ENCODE data around the gene C3. TPM values are rescaled to one million over a fixed set of nuclear protein-coding genes. Genes with fewer than 3 reads are reported as not detected.
A peak's percentile ranks its signal among the peaks of the same experiment; 100 is the strongest.
"Not testable (repeated sequence)": the region's sequence is repeated elsewhere in the genome, so short reads cannot be mapped to it uniquely, and the experiment has no call there.

Gene C3
- total RNA-seq, 2 donors from 2014 or later = 320 to 382 TPM

DNA sequence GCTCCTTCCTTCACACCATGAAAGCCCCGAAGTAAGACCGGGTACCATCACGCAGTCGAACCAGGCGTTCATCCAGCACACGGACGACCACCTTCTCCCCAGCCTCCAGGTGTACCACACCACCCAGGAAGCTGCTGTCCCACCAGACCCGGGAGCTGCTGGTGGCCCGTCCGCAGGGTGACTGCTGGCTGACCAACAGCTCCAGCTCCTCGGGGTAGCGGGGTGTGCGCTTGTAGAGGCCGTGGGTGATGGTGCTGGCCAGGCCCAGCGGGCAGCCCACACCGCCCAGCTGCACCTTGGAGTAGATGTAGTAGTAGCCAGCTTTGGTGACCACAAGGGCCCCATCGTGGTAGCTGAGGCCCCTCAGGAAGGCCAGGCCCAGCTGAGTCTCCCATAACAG is 55.5 kb downstream of the C3 start:
- TF ChIP-seq, protein P1, sequence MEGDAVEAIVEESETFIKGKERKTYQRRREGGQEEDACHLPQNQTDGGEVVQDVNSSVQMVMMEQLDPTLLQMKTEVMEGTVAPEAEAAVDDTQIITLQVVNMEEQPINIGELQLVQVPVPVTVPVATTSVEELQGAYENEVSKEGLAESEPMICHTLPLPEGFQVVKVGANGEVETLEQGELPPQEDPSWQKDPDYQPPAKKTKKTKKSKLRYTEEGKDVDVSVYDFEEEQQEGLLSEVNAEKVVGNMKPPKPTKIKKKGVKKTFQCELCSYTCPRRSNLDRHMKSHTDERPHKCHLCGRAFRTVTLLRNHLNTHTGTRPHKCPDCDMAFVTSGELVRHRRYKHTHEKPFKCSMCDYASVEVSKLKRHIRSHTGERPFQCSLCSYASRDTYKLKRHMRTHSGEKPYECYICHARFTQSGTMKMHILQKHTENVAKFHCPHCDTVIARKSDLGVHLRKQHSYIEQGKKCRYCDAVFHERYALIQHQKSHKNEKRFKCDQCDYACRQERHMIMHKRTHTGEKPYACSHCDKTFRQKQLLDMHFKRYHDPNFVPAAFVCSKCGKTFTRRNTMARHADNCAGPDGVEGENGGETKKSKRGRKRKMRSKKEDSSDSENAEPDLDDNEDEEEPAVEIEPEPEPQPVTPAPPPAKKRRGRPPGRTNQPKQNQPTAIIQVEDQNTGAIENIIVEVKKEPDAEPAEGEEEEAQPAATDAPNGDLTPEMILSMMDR (IDR thresholded peaks at IDR 0.05) = no peak
- TF ChIP-seq POLR2A (IDR thresholded peaks at IDR 0.05) = no peak
- Histone ChIP-seq H3K27ac (no peak overlapping the region), H3K36me3 (replicated peaks in 1 of 2; ENCODE audit: insufficient read depth in 1 of 2, low read depth in 2 of 2) (no peaks in the 10 kb centered on the region), H3K9me3 (no peaks in the 10 kb centered on the region), H3K4me1 (peaks cover 6% of the 10 kb centered on the region), H3K27me3 (no peaks in the 10 kb centered on the region), H3K4me3 (no peak overlapping the region)
- WGBS, 2 donors = 77 to 89% methylated on average over 7 to 17 of the region's 17 CpGs
- DNase-seq (no peak), ATAC-seq (no peak)
- intact Hi-C loops (cut with DNase I) = no loop called here

DNA sequence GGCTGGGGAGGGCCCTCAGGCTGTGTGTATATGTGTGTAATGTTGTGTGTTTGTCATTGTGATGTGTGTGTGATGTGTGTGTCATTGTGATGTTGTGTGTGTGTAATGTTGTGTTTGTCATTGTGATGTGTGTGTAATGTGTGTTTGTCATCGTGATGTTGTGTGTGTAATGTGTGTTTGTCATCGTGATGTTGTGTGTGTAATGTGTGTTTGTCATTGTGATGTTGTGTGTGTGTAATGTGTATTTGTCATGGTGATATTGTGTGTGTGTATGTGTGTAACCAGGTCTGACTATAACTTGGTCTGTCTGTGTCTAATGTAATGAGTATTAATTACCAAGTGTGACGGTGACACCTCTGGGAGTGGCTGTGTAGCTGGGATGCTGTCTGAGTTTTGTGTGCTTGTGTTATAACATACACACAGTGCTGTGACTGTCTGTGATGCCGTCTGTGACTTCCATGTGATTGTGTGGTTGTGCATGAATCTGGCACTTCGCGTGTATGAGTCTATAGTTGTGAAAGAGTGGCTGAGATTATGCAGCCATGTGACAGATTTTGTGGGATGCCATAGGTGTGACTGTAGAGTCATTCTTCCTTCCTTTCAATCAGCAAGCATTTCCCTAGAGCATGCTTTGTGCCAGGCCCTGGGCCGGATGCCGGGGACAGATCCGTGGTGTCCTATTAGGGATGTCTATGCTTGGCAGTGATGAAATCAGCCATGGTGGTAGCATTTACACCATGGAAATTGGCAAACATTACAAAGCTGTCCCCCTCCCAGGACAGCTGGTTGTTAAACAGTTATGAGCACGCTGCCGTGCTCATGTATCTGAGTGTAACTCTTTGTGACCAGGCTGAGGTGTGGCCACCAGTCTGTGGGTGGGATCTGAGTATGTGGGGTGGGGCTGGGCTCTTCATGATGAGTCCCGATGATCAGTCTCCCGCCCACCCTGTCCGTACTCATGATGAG is 56.9 kb downstream of the C3 start:
- no peaks in the 10 kb centered on the region for H3K9me3 ChIP-seq
- H3K4me1 ChIP-seq = peaks cover 6% of the 10 kb centered on the region
- ATAC-seq = no peak
- H3K27me3 ChIP-seq = peaks cover 0 to 5% of the 10 kb centered on the region in 2 donors
- intact Hi-C loops (cut with DNase I) = no loop called here
- H3K27ac ChIP-seq = no peak overlapping the region
- TF ChIP-seq, protein P1 (IDR thresholded peaks at IDR 0.05) = no peak
- TF ChIP-seq POLR2A (IDR thresholded peaks at IDR 0.05) = no peak
- no peak for DNase-seq
- no peaks in the 10 kb centered on the region for H3K36me3 ChIP-seq (replicated peaks in 1 of 2; ENCODE audit: insufficient read depth in 1 of 2, low read depth in 2 of 2)
- WGBS, 2 donors = 69 to 83% methylated on average over 10 to 14 of the region's 14 CpGs
- H3K4me3 ChIP-seq = no peak overlapping the region

DNA sequence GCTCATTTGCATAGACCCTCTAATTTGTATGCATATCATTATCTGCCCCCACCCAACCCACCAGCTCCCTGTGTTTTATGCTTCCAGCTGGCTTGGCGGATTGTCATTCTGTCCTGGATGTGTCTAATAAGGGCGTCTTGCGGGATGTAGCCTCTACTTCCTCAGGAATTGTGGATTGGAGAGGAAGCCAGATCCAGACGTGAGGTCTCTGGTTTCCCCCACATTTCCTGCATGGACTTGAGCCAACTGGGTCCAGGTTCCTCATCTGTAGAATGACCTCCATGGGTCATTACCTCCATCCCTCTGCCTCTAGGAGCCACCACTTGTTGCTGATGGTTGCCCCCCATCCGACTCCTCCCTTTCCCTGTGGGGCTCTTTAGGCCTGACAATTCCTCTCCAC is 57.7 kb downstream of the C3 start:
- H3K4me1 ChIP-seq = peaks cover 6% of the 10 kb centered on the region
- TF ChIP-seq, protein P1 (IDR thresholded peaks at IDR 0.05) = no peak
- TF ChIP-seq POLR2A (IDR thresholded peaks at IDR 0.05) = no peak
- intact Hi-C loops (cut with DNase I) = no loop called here
- H3K9me3 ChIP-seq = no peaks in the 10 kb centered on the region
- DNase-seq (no peak), ATAC-seq (no peak)
- peaks cover 0 to 5% of the 10 kb centered on the region in 2 donors for H3K27me3 ChIP-seq
- no peak overlapping the region for H3K4me3 ChIP-seq
- no peak overlapping the region for H3K27ac ChIP-seq
- no peaks in the 10 kb centered on the region for H3K36me3 ChIP-seq (replicated peaks in 1 of 2; ENCODE audit: insufficient read depth in 1 of 2, low read depth in 2 of 2)
- 68 to 76% methylated on average over 5 of the region's 5 CpGs for WGBS, 2 donors

DNA sequence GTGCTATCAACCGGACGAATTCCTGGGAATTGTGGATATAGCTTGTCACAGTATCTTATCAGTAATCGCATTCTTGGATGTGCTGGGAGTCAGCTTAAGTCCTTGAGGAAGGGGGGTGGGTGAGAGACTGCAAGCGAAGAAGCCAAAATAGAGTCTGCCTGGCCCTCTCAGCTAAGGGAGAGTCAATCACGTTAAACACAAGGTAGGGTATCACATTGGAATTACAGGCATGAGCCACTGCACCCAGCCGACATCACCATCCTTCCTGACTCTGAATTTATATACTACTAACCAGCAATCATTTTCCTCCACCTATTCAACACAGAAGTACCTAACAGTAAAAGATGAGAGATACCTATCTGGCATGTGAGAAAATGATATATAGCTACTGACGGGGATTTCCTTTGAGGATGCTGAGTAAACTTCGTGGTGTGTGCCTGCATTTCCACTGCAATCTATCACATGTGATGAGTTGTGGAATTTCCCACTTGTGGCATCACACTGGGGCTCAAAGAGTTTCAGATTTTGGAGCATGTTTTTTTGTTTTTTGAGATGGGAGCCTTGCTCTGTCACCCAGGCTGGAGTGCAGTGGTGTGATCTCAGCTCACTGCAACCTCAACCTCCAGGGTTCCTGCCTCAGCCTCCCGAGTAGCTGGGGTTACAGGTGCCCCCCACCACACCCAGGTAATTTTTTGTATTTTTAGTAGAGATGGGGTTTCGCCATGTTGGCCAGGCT is 58.8 kb downstream of the C3 start:
- ATAC-seq; H3K4me3 ChIP-seq; H3K4me1 ChIP-seq; intact Hi-C loops (cut with DNase I); H3K27me3 ChIP-seq; H3K27ac ChIP-seq; H3K36me3 ChIP-seq (replicated peaks in 1 of 2; ENCODE audit: insufficient read depth in 1 of 2, low read depth in 2 of 2); H3K9me3 ChIP-seq; DNase-seq: not testable (repeated sequence)
- WGBS, 2 donors = 27 to 34% methylated on average over 10 of the region's 10 CpGs

DNA sequence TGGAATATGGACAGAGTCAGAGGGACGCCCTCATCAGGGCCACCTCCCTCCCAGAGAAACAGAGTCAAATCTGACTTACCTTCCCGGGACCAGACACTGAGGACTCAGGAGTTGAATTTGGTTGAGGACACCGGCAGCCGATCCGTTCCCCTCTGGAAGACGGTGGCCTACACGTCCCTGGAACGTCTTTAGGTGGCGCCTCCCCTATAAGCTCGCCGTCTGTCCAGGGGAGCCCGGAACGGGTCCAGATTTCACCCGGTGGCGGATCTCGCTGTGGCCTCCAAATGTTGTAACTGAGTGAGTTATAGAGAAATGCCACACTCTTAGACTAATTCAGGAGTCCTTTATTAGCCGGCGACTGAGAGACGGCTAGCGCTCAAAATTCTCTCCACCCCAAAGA is 59.5 kb downstream of the C3 start:
- ATAC-seq (no peak), DNase-seq (peak in 2 of 4 donors; percentile 22 to 52)
- Histone ChIP-seq H3K4me1 (peaks cover 6% of the 10 kb centered on the region), H3K9me3 (no peaks in the 10 kb centered on the region), H3K27ac (no peak overlapping the region), H3K36me3 (replicated peaks in 1 of 2; ENCODE audit: insufficient read depth in 1 of 2, low read depth in 2 of 2) (no peaks in the 10 kb centered on the region), H3K27me3 (peaks cover 0 to 8% of the 10 kb centered on the region in 2 donors), H3K4me3 (no peak overlapping the region)
- WGBS, 2 donors = 9 to 15% methylated on average over 9 to 20 of the region's 20 CpGs
- intact Hi-C loops (cut with DNase I) = no loop called here
- TF ChIP-seq, protein P1 (IDR thresholded peaks at IDR 0.05) = peak in 2 of 7 experiments; percentile 7 to 20
- no peak for TF ChIP-seq POLR2A (IDR thresholded peaks at IDR 0.05)

DNA sequence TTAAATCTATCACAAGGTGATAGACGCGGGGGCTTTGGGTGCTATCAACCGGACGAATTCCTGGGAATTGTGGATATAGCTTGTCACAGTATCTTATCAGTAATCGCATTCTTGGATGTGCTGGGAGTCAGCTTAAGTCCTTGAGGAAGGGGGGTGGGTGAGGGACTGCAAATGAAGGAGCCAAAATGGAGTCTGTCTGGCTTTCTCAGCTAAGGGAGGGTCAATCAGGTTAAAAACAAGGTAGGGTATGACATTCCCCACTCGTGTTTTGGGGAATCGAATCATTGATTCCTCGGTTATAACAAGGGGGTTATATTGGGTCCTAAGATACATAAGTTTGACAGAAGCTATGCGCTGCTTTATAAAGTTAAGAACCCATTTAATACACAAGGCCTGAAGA is 64.1 kb downstream of the C3 start:
- H3K36me3 ChIP-seq (replicated peaks in 1 of 2; ENCODE audit: insufficient read depth in 1 of 2, low read depth in 2 of 2); ATAC-seq; intact Hi-C loops (cut with DNase I); H3K4me1 ChIP-seq; H3K9me3 ChIP-seq; H3K27me3 ChIP-seq; H3K27ac ChIP-seq; DNase-seq; H3K4me3 ChIP-seq: not testable (repeated sequence)
- 35 to 42% methylated on average over 9 of the region's 9 CpGs for WGBS, 2 donors
